PFSK-1 (cell line): ENCODE data around the gene KCNQ4.

Experiments used
- POLR2AphosphoS5 ChIP-seq: IDR thresholded peaks from 2 replicates; pipeline ENCODE4 v1.6.1; 2012; ENCODE audit warnings: low read depth, mild to moderate bottlenecking, control low read depth, low read length, moderate library complexity
- REST ChIP-seq, 2 experiments: IDR thresholded peaks; 2 replicates each; pipeline versions ENCODE4 v1.6.1 to v1.8.0; 2011 to 2012; ENCODE audit warnings: low read depth in 2 of 2, low read length in 2 of 2, control low read depth in 1 of 2, inconsistent platforms in 1 of 2, mild to moderate bottlenecking in 1 of 2, moderate library complexity in 1 of 2; ENCODE audit not compliant: insufficient read depth in 1 of 2
- SIN3A ChIP-seq: IDR thresholded peaks from 2 replicates; pipeline ENCODE4 v1.6.1; 2012; ENCODE audit warnings: mild to moderate bottlenecking, low read length, moderate library complexity, borderline replicate concordance; ENCODE audit not compliant: insufficient read depth
- TAF1 ChIP-seq: IDR thresholded peaks from 2 replicates; pipeline ENCODE4 v1.6.1; 2012; ENCODE audit warnings: low read length, control low read depth, borderline replicate concordance; ENCODE audit not compliant: insufficient read depth

GRCh38 chr1:40833979-40834378 lies 50.4 kb downstream of the KCNQ4 start:
- TF ChIP-seq REST (IDR thresholded peaks at IDR 0.05; ENCODE audit: insufficient read depth in 1 of 2, low read depth in 2 of 2, low read length in 2 of 2), result no peak
- TF ChIP-seq POLR2AphosphoS5, result no peak
- TF ChIP-seq TAF1, result no peak
- TF ChIP-seq SIN3A, result no peak
